ENCODE measurements around the gene WWC2.
"Not testable (repeated sequence)": the region's sequence is repeated elsewhere in the genome, so short reads cannot be mapped to it uniquely, and the experiment has no call there.

The WWC2 gene

DNA sequence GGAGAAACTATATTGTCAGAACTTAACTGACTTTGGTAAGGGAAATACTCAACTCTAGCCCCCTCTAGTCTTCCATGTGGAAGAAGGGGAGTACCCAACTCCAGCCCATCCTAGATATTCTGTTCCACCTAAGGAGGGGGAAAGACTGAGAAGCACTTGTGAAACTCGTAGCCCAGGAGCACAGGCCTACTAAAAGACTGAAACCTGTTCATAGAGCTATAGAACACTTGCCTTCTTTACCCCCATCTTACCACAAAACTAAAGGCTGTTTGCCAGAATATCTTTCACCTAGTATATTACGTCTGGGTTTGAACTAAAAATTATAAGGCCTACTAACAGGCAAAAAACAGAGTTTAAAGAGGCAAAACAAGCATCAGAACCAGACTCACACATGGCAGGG, 205.5 kb downstream of the WWC2 start:
- no peak for DNase-seq

DNA sequence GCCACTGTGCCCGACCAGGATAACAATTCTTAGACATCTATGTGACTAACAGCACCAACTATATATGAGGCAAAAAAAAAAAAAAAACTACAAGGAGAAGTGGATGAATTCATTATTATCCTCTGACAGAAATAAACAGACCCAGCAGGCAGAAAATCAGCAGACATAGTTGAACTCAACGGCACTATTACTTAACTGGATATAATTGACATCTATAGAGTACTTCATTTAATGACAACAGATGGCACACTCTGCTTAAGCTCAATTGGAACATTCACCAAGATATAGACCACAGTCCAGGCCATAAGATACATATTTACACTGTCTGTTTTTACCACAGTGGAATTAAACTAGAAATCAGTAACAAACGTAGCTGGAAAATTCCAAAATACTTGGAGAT, 207.8 kb downstream of the WWC2 start:
- no peak for DNase-seq

DNA sequence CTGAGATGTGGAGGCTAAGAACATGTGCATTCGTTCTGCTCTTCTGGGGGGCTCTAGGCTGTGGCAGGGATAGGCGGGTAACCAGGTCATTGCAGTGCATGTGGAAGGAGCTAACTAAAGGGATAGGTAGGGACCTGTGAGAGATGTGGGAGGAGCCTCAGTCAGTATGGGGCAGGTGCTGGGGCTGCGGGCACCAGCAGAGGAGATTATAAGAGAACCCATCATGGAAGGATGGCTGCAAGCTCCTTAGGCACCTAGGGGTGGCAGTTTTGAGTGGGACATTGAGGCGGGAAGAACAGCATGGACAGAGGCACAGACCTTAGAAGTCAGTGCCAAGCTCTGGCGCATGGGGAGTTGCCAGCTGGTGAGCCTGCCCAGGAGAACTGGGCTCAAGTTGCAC, 213.8 kb downstream of the WWC2 start:
- no peak for DNase-seq

DNA sequence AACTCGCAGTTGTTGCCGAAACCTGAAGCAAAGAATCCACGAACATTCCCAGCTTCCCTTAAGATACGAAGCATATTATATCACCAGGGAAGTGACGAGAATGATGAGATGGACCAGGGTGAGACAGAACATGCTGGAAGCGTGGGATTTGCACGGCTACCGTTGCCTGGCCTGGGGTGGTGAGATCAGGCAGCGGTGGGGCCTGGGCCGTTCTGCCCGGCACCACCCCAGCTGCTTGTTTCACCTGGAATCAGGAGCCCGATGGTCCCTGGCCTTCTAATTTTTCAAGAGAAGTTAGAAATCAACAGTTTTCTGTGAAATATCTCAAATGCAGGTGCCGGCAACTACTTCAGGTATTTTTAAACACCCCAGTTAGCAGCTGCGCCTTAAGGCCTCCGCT, 215.3 kb downstream of the WWC2 start:
- no peak for DNase-seq

DNA sequence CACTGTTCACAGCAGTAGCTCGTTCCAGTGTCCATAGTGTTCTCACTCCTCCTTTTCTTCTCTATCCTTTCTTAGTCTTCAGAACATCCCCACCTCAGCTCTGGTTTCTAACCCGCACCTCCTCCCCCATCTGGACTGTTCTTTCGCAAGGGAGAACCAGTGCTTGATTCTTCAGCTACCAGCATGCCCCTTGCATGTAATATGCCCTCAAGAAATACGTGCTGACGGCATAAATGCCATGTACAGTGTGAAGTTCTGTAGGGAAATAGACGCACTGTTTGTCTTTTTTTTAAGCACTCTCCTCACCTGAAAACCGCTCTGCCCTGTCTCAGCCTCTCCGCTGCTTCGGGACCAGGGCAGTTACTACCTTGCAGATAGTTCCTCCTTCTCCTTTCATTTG, 215.7 kb downstream of the WWC2 start:
- no peak for DNase-seq

DNA sequence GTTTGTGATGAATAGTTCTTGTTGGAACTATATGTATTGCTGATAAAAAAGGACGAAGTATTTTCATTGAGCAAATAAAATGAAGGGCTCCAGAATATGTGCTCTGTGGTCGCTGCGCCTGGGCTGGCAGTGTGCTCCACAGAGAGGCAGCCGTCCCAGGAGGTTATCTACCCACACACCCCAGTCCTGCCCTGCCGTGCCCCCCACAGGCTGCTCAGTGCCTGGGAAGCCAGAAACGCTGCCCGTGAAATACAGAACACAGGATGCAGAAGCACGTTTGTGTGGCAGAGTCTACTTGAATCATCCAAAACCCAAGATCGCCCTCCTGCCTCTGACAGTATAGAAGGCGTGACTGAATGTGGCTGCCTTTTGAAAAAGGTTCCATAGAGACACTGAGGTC, 219.6 kb downstream of the WWC2 start:
- no peak for DNase-seq

DNA sequence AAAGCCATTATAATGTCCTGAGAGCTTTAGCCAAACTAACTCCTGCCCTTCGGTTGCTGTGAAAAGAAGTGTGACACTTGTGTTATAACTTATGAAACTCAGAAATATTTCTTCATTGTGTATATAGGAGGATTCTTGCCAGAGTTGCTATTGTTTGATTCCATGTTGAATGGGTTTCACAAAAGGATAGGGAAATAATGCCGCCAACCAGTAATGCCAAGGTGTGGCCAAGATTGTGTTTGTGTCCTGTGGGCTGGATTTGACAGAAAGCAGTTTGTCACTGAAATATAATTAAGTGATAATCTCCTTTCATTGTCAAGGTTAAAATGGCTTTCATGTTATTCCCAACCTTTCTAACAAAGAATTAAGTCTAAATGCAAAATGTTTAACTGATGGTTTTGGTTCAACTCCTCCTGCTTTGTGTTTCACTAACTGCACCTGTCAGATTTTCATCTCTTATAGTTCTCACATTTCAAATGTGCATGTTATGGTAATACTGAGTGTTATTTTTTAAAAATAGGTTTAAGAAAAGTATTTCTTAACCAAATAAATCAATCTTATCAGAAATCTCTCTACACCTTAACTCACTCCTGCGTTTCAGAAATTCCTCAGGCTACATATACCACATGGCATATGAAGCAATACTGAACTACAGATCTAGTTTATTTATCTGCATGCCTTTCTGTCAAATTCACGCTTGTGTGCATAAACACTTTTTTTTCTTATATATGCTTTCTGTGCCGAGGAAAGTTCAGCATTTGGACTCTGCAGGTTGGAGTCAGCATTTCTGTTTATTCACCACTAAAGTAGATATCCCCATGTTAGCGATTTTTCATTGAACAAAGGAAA, 221.4 kb downstream of the WWC2 start, which contains the start of gene CLDN22:
Gene CLDN22 (minus strand): TSS at position 66 of the 849 bp plus-strand sequence. CDS start 58 bp downstream, at position 8.
- no peak for DNase-seq

DNA sequence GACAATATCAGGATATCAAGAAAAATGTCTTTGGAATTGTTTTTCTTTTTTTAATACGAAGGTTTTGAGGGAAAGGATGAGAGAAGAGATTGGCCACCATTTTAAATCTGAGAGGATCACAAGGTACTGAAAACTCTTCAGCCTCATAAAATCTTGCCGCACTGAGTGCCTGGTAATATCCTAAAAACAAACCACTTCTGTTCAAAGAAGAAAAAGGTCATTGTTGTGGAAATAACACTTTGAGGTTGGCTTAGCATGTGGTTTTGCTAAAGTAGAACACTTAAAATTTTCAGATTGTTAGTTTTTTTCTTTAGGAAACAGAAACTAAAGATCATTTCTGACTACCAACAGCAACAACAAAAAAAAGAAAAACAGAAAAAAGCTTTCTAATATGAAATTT, 222.0 kb downstream of the WWC2 start:
- DNase-seq, result no peak

DNA sequence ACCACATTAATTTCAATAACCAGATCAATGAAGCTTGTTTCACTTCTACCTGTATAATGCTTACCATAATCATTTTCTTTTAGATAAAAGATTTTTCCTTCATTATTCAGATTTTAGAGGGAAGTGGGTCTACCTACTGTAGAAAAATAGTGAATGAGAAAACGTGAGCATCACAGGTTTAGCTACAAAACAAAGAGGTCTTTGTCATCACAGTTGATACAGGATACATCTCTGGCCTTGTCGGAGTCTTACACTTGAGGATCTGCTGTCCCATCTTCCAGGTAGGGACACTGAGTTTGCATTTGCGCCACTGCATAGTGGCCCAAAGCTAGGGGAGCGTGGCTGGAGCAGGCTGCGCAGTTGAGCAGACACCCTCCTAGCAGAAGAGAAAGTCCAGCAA, 222.5 kb downstream of the WWC2 start:
- no peak for DNase-seq

DNA sequence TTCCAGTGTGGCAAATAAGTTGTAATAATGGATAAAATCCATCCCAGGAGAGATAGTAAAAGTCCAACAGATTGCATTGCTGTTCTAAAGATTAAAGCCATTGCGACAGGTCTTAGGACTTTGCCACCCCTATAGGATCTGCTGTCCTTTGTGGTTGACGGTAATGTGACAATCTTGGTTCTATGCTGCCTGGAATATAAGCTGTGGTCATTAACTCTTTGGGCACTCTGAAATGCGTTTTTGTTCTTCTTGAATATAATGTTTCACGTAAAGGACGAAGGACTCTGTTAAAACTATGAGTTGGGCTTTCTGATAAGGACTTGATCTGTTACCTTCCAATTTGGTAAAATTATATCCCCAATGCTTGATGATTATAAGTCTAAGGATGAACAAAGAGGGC, 223.3 kb downstream of the WWC2 start, which contains the start of gene CLDN24:
Gene CLDN24 (minus strand): TSS at position 101 of the 400 bp plus-strand sequence. CDS start 0 bp downstream, at position 101.
- no peak for DNase-seq

DNA sequence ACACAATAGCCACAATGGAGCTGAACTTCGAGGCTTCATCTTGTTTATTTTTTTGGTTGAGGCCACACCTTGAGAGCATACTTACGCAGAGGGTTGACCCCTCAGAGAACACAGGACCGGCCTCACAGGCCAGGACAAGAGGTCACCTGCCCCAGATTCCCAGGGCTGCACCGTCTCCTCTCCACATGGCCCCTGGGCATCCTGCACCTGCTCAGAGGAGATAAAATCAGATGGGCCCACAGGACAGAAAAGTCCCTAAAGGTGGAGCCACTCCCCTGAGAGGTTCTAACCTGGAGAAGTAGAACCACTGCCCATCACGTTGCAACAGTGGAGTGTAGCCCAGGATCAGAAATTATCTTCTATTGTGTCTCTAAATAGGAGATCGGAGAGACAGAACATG, 224.2 kb downstream of the WWC2 start:
- DNase-seq, result no peak

DNA sequence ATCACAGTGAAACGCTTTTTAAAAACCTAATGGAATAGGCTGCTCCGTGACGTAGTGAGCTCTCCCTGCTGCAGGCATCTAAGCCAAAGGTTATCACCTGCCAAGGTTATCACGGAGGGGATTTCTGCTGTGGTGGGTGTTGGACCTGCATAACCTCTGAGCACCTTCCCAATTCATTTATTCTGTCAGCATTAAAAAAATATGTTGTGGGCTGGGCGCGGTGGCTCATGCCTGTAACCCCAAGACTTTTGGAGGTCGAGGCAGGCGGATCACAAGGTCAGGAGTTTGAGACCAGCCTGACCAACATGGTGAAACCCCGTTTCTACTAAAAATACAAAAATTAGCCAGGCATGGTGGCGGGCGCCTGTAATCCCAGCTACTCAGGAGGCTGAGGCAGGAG, 225.0 kb downstream of the WWC2 start:
- DNase-seq, result not testable (repeated sequence)

DNA sequence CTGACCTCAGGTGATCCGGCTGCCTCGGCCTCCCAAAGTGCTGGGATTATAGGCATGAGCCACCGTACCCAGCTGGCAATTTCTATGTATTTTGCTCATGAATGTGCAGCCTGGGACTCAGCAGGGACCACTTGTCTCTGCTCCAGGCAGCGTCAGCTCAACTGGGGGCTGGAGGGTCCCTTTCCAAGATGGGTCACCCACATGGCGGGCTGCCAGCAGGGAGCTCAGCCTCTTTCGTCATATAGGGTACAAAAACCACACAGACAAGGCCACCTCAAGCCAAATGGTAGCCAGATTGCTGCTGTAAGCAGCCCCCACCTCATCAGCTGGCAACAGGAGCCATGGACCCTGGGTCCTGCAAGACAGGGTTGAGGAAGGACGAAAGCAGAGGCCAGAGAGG, 225.6 kb downstream of the WWC2 start:
- DNase-seq, result no peak

DNA sequence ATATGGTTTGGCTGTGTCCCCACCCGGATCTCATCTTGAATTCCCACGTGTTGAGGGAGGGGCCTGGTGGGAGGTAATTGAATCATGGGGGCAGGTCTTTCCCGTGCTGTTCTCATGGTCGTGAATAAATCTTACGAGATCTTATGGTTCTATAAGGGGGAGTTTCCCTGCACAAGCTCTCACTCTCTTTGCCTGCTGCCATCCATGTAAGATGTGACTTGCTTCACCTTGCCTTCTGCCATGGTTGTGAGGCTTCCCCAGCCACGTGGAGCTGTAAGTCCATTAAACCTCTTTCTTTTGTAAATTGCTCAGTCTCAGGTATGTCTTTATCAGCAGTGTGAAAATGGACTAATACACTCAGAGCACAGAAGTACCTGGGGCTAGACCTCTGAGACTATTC, 227.3 kb downstream of the WWC2 start:
- DNase-seq, result not testable (repeated sequence)

DNA sequence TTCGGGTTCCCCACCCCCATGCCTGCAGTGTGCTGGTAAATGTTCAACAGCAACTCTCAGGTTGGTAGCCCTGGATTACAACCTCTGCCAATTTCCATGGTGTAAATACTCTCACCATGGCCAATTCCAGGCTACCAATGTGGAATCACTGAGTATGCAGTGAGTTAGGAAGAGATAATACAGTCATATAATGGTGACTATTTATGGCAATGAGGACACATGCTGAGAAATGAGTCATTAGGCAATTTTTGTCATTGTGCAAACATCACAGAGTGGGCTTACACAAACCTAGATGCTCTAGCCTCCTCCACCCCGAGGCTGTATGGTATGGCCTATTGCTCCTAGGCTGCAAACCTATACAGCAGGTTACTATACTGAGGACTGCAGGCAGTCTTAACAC, 227.8 kb downstream of the WWC2 start:
- DNase-seq, result no peak

DNA sequence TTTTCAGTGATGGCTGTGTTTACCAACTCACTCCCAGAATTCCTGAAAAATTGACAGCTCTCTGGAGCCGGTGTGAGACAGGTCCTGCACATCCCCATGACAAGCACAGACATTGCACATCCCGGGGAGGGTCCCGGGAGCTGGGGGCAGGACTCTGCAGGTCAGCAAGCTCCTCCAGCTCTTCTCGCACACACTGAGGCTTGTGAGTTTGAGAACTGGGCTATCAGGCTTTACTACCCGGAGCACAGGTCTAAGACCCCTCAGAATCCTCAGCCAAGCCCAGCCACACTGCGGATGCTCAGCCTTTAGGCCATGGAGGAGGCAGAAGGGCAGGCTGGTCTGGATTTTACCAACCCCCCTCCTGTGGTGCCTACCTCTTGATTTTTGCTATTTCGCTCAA, 228.8 kb downstream of the WWC2 start:
- DNase-seq, result no peak

DNA sequence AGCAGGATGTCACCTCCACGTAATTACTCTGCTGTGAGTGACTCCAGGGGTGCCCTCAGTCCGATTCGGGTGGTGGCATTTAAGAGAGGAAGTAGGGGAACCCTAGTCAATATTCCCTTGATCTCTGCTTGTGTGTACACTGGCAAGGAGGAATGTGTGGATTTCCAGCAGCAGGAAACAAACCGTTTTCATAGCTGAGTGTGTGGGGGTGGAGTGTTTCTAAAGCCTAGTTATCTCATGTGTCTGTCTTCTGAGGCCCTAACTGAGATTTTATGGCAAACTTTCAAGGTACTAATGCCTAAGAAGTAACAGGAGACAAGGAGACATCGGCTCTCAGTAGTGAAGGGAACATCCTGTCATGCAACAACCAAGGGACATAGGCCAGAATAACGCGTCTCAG, 229.8 kb downstream of the WWC2 start:
- no peak for DNase-seq

DNA sequence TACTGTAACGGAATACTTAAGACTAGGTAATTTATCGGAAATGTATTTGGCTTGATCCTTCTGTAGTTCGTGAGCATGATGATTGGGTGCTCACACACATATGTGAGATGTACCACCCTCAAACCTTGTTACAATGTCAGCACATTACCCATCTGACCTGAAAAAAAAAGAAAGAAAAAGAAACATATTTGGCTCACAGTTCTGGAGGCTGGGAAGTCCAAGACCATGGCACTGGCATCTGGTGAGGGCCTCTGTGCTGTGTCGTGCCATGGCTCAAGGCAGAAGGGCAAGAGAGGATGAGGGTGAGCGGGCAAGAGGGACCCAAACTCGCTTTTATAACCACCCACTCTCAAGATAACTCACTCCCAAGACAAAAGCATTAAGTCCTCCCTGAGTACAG, 230.2 kb downstream of the WWC2 start:
- DNase-seq, result no peak

DNA sequence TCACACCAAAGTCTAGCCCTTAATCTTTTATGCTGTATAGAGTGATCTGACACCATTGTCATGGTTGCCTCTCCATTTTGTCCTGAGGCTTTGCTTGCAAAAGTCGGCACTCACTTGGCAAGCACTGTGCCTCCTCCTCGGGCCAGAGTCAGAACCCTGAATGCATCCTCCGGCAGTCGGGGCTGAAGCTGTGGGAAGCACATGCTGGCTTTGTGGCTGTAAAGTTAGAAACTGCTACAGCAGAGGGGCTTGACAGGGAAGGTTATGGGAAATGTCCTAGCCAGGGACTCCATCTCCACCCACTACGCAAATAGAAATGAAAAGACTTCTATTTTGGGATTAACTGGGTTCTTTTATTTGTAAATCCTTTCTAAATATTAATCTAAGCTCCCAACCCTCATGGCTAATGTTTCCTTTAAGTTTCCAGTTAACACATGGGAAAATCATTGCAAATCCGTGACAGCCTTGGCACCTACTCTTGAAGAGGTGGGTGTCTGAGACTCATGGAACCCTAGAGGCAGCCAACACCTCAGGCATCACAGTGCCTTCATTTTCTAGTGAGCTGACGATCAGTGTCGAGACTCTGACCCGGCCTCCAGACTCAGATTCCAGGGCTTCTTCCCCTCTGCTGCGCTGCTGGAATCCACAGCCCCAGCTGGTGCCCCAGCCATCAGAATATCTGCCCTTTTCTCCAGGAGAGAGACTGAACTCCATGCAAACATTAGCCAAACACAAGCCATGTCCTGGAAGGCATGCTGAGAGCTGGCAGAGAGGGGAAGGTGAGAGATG, 231.1 kb downstream of the WWC2 start:
- DNase-seq, result no peak

DNA sequence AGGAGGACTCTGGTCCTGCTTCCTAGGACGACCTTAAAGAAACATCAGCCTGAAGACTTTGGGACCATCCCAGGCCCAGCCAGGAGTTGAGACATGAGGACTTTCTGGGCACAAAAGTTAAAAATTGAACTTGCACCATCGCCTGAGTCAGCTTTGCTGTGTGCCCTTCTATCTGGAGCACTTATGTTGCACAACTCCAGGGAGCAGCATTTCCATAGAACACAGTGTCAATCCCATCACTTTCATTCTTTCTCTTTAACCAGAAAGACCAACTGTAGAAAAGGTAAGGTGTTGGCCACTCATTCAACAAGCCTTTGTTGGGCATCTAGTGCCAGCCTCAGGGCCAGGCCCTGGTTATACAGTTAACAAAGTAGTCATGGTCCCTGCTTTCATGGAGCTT, 231.8 kb downstream of the WWC2 start:
- no peak for DNase-seq

DNA sequence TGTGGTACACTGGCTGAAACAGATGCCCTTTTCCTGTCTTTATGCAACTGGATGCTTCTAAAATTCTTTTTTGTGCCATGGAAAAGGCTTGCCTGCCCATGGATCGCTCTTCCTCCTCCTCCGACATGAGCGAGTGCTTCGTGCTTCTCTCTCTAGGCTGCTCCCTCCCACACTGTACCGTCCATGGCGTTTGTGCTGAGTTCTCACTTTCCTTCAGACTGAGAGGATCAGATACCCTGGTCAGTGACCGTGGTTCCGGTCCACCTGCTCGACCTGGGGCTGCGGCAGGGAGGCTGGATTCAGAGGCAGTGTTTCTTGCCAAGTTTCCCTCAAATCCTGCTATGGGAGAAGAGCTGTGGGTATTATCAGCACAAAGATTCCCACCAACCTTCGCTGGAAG, 233.4 kb downstream of the WWC2 start:
- no peak for DNase-seq

DNA sequence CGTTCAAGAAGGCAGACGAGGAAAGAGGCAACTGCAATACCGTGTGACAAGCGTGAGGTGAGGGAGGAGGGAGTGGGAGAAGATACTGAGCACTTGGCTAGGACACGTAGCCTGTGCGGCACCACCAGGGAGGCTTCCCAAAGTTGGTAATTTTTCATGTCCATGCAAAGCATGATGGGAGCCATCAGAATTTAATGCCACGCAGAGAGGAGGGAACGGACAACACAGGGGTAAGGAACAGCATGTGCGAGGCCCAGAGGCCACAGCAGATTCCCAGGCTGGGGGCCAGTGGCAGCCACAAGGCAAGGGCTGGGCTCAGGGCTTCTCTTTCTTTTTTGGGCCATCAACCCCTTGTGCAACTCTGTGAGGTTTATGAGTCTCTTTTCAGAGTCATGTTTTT, 234.1 kb downstream of the WWC2 start:
- no peak for DNase-seq

DNA sequence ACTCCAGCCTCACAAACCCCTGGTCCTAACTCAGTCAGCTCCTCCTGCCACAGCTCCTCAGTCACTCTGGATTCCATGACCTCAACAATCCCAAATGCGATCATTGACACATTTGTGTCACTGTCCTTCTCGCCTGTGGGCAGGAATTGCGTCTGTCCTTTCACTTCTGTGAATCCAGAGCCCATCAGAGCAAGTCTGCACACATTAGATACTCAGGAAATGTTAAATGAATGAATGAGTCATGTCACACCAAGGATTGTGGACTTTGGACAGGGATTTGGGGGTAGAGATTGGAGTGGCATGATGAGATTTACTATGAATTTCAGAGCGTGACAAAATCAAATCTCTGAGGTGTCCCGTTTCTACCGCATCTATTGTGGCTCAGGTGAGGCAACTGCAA, 234.9 kb downstream of the WWC2 start:
- DNase-seq, result no peak

DNA sequence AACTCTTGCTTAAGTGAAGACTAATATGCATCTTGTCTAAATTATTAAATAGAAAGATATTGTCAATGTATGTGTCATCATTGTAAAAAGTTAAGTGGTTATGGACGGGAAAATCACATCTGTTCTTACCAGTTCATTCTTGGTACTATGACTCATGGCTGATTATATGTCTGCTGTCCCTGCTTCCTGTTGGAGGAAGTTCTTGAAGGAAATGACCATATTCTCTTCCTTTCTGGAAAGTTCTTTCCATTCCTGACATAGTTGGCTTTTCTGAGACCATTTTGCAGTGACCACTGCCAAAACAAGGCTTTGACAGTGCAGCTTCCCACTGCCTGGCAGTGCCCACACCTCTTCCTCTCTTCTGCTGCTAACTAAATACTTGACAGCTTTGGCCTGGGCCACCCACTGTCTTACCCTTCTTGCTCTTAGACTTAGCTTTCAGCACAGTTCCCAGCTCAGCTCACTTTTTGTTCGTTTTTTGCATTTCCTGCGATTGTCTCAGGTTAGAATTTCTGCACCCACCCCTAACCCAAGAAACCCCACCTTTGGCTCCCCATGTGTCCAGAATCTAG, 236.4 kb downstream of the WWC2 start:
- no peak for DNase-seq
